Ramos (cell line): ENCODE data around the gene INPP5A.
"Not testable (repeated sequence)": the region's sequence is repeated elsewhere in the genome, so short reads cannot be mapped to it uniquely, and the experiment has no call there.

ENCODE experiments used
- in situ Hi-C: fragments of 300-500 bp; cut with MboI; formaldehyde crosslinking; loops from one replicate; pipeline ENCODE4 v1.14.3; 2022; ENCODE audit warnings: low sequenced_read_pairs; ENCODE audit not compliant: unreplicated experiment

The INPP5A gene

DNA sequence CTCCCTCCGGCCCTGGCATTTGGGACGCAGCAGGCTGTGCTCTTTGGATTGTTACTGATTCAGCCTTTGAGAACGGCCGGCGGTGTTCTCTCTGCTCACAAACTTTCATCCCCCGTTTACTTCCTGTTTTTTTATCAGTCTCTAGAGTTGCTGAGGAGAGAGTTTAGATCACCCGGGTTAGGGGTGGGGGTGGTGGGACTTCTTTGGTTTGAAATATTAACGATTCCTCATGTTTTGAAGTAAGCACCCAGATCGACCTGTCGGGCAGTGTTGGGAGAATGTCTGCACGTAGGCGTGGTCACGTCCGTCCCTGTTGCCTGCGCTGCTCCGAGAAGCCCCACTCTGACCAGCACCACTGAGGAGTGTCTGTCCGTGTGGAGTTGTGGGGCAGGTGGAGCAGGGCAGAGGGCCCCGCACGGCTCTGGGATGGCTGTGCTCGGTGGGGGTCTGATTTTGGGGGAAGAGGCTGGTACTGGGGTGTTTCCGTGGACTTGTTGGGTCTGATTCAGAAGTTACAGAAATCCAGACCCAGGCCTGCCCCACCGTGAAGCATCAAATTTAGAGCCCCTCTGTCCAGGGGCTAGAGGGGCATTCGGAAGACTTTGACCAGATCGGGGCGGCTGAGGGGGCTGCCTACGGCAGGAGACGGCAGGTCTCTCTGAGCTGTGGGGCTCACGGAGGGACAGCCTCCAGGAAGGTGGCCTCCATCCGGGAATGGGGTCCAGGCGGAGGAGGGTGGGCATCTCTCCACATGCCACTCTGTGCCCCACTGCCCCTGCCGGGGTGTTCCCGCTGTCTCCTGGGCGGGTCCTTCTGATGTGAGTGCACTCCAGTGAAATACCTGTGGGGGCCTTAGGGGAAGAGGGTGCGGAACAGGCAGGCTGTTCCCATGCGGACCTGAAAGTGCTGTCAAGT lies 7.4 kb downstream of the INPP5A start:
- in situ Hi-C loops = no loop called here

GRCh38 chr10:132545659-132546367 lies 8.2 kb downstream of the INPP5A start:
- in situ Hi-C loops = no loop called here

DNA sequence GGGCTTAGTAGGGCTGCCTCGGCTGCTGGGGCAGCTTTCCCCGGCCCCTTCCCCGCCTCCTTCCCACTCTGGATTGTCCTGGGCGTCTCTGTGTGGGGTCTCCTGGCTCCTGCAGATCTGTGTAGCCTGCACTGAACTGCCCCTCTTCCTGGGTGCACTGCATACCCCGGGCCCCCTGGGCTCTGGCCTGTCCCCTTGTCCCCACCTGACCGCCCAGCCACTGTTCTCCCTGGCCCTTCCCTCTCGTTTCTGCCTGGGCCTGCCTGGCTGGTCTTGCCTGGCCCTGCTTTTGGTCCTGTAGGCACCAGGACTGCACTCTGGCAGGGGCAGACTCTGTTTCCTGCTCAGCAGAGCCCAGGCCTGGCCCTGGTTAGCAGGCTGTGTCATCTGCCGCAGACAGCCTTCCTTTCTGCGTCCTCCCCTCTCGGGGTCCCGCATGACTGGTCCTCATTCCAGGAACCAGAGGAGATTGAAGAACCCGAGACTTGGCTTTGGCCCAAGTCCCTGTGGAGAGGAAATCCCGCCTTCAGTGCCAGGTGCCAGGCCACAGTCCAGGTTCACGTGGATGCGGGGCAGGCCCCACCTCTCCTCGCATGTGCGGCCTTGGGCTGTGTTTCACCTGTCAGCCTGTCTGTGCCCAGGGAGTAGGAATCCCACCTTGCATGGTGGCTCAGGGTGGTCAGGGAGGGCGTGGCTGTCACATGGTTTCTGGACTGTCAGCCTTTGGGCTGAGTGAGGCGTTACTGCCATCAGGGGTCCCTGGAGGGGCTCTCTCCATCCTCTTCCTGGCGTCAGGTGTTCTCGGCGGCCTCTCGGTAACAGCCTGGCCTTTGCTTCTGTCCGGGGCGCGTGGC lies 9.2 kb downstream of the INPP5A start:
- in situ Hi-C loops = no loop called here

DNA sequence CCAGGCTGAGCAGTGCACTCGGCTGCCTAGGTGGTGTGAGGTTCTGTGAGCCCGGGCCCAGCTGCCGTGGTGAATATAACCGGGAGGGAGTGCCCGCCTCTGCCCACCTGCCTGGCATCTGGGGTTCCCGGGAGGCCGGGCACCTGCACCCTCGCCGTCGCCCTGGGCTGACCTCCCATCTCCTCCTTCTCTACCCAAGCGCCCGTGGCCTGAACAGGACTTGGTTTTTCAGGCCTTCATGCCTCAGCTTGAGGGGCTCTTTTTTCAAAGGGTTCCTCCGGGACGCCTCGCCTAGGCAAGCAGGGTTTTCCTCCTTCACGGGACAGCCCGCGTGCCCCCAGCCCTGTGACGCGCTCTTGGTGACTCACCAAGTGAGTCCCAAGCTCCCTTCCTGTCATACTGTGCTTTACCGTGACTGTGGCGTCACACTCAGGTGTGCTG lies 9.9 kb downstream of the INPP5A start:
- in situ Hi-C loops = no loop called here

DNA sequence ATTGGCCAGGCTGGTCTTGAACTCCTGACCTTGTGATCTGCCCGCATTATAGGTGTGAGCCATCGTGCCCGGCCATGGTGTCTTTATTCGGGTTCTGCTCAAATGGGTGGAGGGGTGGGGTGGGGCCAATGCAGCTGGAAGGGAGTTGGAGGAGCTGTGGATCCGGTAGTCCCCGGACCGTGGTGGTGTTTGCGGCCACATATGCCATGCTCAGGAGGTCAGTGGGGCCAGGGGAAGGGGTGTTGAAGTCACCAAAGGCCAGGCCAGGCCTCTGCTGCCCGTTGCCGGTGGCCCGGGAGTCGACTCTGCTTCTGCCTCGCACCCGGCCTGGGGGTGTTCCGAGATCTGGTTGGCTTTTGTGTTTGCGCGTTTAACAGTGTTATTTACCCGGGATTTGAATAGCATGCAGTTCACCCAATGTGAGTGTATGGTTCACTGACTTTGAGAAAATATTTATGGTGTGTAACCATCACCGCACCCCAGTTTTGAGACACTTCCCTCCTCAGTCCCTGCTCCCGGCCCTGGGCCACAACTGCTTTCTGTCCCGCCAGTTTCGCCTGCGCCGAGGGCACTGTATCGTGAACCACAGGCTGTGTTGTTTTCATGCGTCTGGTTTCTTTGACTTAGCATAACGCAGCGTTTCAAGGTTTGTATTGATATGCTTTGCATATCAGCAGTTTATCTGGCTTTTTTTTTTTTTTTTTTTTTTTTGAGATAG lies 10.7 kb downstream of the INPP5A start:
- in situ Hi-C loops = no loop called here

DNA sequence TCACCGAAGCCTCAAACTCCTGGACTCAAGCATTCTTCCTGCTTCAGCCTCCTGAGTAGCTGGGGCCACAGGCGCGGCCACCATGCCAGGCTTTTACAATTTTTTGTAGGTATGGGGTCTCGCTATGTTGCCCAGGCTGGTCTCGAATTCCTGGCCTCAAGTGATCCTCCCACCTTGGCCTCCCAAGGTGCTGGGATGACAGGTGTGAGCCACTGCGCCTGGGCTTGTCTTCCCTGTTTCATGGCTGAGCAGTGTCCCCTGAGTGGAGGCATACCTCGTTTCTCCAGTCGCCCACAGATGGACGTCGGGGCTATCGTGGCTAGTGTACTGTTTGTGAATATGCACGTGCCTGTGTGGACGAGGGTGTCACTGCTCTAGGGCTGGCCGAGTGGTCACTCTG lies 11.3 kb downstream of the INPP5A start:
- in situ Hi-C loops = no loop called here

- in situ Hi-C loops = no loop called here
Observed at GRCh38 chr10:132549371-132549770, 11.8 kb downstream of the INPP5A start.

DNA sequence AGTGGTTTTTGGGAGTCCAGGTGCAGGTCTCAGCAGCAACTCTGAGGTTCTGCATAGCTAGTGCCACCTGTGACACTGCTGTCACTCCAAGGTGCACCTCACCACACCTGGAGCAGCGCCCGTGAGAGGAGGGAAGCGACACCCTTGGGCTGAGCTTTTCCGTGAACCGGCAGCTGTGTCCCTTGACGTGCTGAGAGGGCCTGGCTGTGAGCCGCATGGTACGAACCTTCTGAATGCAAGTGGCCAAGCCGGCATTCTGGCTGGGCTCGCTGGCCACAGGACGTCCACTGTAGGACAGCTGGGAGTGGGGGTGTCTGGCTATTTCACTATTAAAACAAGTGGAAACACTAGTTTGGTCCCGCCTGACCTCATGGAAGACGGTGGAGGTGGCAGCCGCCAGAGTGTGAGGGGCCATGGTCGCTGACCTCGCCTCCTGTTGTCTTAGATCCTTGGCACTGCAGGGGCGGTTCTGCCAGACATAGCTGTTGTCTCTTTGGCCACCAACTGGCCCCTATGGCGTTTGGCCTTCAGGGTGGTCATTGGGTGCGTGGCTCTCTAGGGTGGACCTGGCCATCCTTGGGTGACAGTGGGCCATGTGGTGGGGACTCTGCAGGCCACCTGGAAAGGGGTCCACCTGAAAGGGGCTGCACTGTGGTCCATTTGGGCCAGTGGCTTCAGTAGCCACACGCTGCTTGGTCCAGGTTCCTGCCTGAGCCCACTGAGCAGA lies 12.9 kb downstream of the INPP5A start:
- in situ Hi-C loops = no loop called here

GRCh38 chr10:132551093-132551807 lies 13.7 kb downstream of the INPP5A start:
- in situ Hi-C loops = no loop called here

DNA sequence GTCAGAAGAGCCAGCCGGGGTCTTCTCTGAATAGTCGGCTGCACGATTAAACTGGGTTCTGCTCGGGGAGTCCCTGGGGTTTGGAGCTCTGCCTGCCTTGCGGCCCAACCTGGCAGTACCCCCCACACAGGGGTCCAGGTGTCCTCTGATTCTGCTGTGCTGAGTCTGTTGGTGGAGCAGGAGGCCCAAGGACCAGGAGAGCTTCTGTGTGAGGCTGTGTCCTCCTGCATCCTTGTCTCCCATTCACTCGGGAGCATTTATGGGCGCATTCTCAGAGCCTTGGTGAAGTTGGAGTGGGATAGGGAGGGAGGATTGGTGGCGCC lies 14.2 kb downstream of the INPP5A start:
- in situ Hi-C loops = no loop called here

- in situ Hi-C loops = not testable (repeated sequence)
Observed at GRCh38 chr10:132552635-132553034, 15.0 kb downstream of the INPP5A start.

- in situ Hi-C loops = not testable (repeated sequence)
Observed at GRCh38 chr10:132553568-132553967, 16.0 kb downstream of the INPP5A start.

GRCh38 chr10:132554053-132554990 lies 16.7 kb downstream of the INPP5A start:
- in situ Hi-C loops = no loop called here

GRCh38 chr10:132554991-132555647 lies 17.5 kb downstream of the INPP5A start:
- in situ Hi-C loops = no loop called here

DNA sequence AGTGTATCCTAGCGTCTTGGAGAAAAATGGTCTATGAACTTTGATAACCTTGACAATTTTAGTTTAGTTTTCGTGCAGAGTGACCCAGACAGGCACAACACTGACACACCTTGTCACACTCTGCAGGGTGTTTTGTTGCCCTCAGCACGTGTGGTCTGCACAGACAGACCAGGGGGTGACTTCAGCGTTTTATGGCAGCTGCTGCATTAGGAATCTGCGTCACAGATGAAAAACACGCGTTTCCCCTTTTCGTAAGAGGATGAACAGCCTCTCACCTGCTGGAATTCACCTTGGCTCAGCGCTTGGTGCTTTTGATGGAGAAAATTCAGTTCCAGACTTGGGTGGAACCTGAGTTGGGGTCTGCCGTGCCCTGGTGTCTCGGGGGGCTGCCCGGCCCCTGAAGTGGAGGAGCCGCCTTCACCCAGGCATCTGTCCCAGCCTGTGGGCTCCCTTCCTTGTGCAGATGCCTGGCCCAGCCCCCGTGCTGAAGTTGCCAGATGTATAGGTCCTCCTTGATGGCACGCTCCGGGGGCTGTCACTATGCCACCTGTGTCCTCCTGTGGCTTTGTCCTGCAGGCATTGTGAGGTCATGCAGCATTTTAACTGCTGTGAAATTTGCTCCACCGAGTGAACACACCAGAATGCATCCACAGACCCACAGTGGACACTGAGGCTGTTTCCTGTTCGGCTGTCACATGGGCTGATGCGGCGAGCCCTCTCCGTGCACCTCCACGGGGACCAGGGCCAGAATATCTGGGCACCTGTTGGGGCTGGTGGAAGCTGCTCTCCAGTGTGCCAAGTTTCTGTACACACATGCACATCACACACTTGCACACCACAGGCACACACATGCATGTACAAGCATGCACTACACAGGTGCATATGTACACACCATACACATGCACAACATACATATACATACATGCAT lies 18.3 kb downstream of the INPP5A start:
- in situ Hi-C loops = no loop called here

DNA sequence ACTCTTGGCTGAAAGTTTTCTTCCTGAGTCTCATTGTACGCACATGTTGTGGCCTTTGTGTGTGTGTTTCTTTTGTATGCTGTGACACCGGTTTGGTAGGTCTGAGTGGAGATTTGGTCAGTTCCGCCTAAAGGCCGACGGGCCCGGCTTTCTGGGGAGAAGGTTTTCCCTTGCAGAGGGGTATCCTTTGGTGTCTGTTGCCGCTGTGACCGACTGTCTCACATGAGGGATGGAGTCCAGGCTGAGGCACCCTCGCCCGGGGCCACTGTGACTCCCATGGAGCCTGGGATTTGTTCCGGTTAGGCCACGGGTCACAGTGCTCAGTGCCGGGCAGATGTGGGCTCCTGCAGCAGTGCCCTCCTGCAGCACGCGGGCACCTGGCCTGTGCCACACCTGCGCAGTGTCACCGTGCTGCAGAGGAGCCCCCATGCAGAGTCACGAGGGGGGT lies 19.4 kb downstream of the INPP5A start:
- in situ Hi-C loops = no loop called here
